KOPT-K1 (cell line): ENCODE measurements around the gene NOL9.

Source experiments
- H3K27ac ChIP-seq: fragments of 200-600 bp; sonication (generic); 2 replicates; pipeline ENCODE4 v1.5.1; 2016; ENCODE audit warnings: antibody characterized with exemption, mild to moderate bottlenecking, low read depth, low read length; ENCODE audit not compliant: poor library complexity, severe bottlenecking
- H3K36me3 ChIP-seq: fragments of 200-600 bp; sonication (generic); 2 replicates; pipeline ENCODE4 v1.5.1; 2017; ENCODE audit warnings: antibody characterized with exemption, mild to moderate bottlenecking, low read length, moderate library complexity; ENCODE audit not compliant: insufficient read depth
- H3K9me3 ChIP-seq: fragments of 200-600 bp; sonication (generic); 2 replicates; pipeline ENCODE4 v1.5.1; 2017; ENCODE audit warnings: antibody characterized with exemption, low read length, mild to moderate bottlenecking; ENCODE audit not compliant: insufficient read depth, poor library complexity, severe bottlenecking

NOL9 gene

DNA sequence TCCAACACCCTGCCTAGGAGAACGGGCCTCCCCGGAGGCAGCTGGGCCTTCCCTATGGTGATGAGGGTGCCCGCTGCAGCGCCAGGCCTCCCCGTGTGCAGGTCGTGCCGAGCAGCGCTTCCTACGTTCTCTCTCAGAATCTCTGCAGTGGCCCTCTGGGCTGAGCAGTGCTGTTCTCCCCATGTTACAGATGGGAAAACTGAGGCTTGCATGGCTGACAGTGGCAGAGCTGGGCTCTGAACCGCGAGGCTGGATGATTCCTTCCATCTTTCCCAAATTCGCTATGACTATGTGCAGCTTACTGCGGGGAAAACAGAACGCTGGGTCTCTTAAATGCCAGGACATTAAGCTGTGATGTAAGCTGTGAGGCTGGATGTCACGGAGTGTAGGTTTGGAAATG lies 39.5 kb upstream of the NOL9 start:
- Histone ChIP-seq H3K9me3 (no peaks in the 10 kb centered on the region), H3K36me3 (peaks cover 97% of the 10 kb centered on the region), H3K27ac (no peak overlapping the region)

DNA sequence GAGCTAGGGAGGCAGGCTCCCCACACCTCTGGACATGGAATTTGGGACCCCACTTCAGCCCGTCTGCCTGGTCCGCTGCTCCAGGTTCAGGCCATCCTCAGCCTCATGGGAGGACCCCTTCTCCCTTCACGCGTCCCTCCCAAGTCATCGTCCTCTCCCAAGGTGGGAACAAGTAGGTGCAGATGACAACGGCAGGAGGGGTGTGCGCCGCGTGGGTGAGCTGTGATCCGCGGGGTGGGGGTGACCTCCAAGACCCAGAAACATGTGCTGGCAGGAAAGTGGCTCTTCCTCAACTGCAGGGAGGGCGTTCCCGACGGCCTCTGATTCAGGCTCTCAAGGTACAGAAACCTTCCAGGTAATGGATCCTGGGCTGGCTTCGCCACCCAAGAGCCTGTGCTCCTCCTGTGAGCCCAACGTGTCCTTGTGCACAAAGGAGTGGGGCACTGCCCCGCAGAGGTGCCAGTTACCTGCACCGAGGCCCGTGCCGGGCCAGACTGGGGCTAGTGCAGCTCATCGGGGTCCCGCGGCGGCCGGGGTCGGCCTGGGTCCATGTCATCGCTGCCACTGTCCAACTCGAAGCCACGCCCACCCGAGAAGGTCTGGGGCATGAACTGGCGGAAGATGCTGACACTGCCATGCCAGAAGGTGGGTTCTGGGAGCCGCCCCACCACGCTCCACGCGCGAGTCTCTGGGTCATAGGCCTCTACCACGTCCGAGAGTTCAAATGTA lies 38.7 kb upstream of the NOL9 start:
- Histone ChIP-seq H3K27ac (no peak overlapping the region), H3K9me3 (no peaks in the 10 kb centered on the region), H3K36me3 (peaks cover 100% of the 10 kb centered on the region)

DNA sequence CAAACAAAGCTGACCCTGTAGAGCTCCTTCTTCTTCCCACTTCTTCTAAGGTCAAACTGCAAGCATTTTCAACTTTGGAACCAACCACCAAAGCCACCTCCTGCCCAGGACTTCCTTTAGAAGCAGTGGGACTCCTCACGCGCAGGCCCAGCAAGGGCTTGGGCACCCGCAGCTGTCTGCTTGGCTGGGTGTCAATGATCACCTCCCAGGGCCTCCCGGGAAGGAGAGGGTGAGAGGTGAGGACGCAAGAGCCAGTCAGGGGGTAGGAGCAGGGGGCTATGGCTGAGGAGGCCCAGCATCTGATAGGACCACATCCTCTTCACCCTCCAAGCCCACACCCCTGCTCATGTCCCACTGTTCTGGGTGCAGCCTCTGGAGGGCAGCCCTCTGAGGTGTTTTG lies 38.1 kb upstream of the NOL9 start:
- Histone ChIP-seq H3K9me3 (no peaks in the 10 kb centered on the region), H3K27ac (no peak overlapping the region), H3K36me3 (peaks cover 100% of the 10 kb centered on the region)

DNA sequence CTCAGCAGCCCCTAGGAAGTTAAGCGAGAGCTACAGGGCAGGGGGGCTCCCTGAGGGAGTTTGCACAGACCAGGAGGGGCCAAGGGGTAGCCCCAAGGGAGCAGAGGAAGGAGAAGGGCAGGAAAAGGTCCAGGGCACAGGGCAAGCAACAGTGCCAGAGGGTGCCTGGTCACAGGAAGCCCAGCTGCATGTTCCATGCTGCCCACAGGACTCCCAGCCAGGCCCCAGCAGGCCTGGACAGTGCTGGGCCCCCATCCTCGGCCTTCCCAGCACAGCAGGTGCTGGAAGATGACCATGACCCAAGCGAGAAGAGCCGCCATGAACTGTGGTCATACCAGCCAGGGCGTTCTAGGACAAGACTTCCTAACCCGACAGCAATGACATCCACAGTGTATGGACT lies 37.3 kb upstream of the NOL9 start:
- Histone ChIP-seq H3K27ac (no peak overlapping the region), H3K9me3 (no peaks in the 10 kb centered on the region), H3K36me3 (peaks cover 100% of the 10 kb centered on the region)

GRCh38 chr1:6591222-6591621 lies 36.9 kb upstream of the NOL9 start:
- Histone ChIP-seq H3K9me3 (no peaks in the 10 kb centered on the region), H3K36me3 (peaks cover 97% of the 10 kb centered on the region), H3K27ac (no peak overlapping the region)

DNA sequence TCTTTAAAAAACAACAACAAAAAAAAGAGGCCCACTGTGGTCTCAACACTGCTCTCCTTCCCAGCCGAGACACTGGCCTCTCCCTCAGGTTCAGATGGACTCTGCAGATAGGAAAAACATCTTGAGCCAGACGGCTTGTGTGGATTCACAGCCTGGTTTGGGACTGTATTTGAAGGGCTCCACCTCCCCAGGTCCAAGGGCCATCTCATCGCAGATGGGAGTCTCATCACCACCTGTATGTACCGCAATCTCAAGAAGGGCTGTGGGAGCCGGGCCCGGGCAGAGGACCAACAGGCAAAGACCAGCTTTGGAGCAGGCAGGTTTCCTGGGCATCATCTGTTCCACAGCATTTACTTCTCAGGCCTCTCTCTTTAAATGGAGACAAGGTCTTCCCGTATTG lies 35.7 kb upstream of the NOL9 start:
- H3K27ac ChIP-seq: no peak overlapping the region

GRCh38 chr1:6588893-6589520 lies 34.7 kb upstream of the NOL9 start:
- Histone ChIP-seq H3K9me3 (no peaks in the 10 kb centered on the region), H3K36me3 (peaks cover 75% of the 10 kb centered on the region)

More for the DNA sequence above, 35.7 kb upstream of the NOL9 start:
- peaks cover 86% of the 10 kb centered on the region for H3K36me3 ChIP-seq
- no peaks in the 10 kb centered on the region for H3K9me3 ChIP-seq

GRCh38 chr1:6588128-6588892 lies 34.0 kb upstream of the NOL9 start:
- H3K36me3 ChIP-seq: peaks cover 68% of the 10 kb centered on the region
- no peak overlapping the region for H3K27ac ChIP-seq
- no peaks in the 10 kb centered on the region for H3K9me3 ChIP-seq

More at GRCh38 chr1:6588893-6589520, 34.7 kb upstream of the NOL9 start:
- H3K27ac ChIP-seq: no peak overlapping the region

- Histone ChIP-seq H3K36me3 (peaks cover 60% of the 10 kb centered on the region), H3K27ac (no peak overlapping the region), H3K9me3 (no peaks in the 10 kb centered on the region)
These were observed 33.1 kb upstream of the NOL9 start for GRCh38 chr1:6587261-6588005.

GRCh38 chr1:6586404-6586816 lies 32.1 kb upstream of the NOL9 start:
- Histone ChIP-seq H3K9me3 (no peaks in the 10 kb centered on the region), H3K27ac (no peak overlapping the region), H3K36me3 (peaks cover 57% of the 10 kb centered on the region)

GRCh38 chr1:6585841-6586240 lies 31.5 kb upstream of the NOL9 start:
- no peak overlapping the region for H3K27ac ChIP-seq
- no peaks in the 10 kb centered on the region for H3K9me3 ChIP-seq
- H3K36me3 ChIP-seq: peaks cover 51% of the 10 kb centered on the region

- Histone ChIP-seq H3K27ac (no peak overlapping the region), H3K36me3 (peaks cover 45% of the 10 kb centered on the region), H3K9me3 (no peaks in the 10 kb centered on the region)
These were observed 30.9 kb upstream of the NOL9 start for GRCh38 chr1:6585081-6585722.

- Histone ChIP-seq H3K27ac (no peak overlapping the region), H3K36me3 (peaks cover 37% of the 10 kb centered on the region)
These were observed 30.1 kb upstream of the NOL9 start for GRCh38 chr1:6584126-6585080.

DNA sequence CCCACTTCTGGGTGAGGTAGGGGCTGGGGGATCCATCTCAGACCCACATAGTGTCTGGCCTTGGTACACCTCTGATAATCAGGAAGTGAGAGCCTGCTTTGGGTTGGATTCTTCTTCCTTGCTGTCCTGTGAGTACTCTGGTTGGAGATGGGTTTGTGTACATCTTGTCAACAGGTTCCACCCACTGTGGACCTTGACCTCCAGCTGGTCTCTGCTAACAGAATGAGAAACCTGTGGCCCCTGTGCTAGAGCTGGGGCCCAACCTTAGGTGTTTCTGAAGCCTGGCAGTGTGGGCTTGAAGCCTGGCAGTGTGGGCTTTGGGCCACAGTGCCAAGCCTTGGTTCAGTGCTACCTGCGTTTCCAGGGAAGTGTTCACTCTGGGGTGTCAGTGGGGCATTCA lies 28.1 kb upstream of the NOL9 start:
- no peaks in the 10 kb centered on the region for H3K9me3 ChIP-seq
- peaks cover 17% of the 10 kb centered on the region; the same call in 1 of the 2 replicates for H3K36me3 ChIP-seq
- no peak overlapping the region for H3K27ac ChIP-seq

More at GRCh38 chr1:6584126-6585080, 30.1 kb upstream of the NOL9 start:
- no peaks in the 10 kb centered on the region for H3K9me3 ChIP-seq
